ENCODE results near the gene LMBRD2.
A peak's percentile ranks its signal among the peaks of the same experiment; 100 is the strongest.
"Not testable (repeated sequence)": the region's sequence is repeated elsewhere in the genome, so short reads cannot be mapped to it uniquely, and the experiment has no call there.

Gene LMBRD2

GRCh38 chr5:36160617-36161016 lies 8.9 kb upstream of the LMBRD2 start:
- no peak for DNase-seq

DNA sequence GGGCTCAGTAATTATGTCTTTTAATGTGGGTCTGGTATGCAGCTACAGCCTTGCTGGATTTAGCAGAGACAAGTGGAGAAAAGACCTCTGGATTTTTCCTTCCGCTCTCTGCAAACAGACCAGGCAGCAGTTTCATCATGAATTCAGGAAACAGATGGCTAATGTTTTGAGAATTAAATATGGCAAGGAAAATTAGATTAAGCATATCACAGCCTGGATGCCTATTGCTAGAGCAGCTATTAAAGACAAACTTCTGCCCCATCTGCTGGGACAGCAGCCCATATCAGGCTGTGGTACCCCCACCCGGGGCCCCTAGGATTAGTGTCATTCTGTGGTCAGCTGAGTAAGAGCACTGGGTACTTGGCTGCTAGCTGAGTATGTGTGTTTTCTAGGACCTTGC lies 6.5 kb upstream of the LMBRD2 start:
- DNase-seq: no peak

- DNase-seq: no peak
Measured at GRCh38 chr5:36156619-36157018, 4.9 kb upstream of the LMBRD2 start.

GRCh38 chr5:36156121-36156601 lies 4.5 kb upstream of the LMBRD2 start:
- no peak for DNase-seq

DNA sequence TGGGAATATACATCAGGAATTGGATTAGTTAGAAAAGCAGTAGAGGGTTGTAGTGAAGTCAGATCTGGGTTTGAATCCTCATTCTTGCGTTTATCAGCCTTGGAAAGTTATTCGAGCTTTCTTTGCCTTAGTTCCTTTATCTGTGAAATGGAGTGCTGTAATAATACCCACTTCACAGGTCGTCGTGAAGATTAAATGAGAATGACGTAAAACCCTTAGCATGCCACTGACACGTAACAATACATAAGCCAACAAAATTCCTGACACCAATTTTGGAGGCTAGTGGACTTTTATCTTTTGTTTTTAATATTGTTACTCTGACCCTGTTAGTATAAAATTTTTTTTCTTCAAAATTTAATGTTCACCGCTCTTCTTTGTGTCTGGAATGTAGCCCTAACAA lies 3.6 kb upstream of the LMBRD2 start:
- DNase-seq: no peak

- DNase-seq: no peak
Measured at GRCh38 chr5:36153726-36154125, 2.0 kb upstream of the LMBRD2 start.

DNA sequence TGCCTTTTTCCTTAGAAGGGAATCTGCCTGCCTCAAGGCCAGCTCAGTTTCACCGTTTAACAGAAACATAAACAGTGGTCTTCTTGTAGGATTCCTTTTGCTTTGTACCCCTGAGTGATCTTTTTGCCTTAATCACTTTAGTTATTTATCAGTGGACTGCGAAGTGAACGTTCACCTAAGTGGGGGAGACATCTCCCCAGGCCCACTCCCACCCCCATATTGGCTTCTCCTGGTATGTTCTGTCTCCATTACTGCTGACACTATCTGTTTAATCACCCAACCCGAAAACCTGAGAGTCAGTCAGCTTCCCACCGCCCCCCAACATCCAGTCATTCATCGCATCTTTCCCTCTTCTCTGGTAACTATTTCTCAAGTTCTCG lies 1.6 kb upstream of the LMBRD2 start:
- DNase-seq: no peak

DNA sequence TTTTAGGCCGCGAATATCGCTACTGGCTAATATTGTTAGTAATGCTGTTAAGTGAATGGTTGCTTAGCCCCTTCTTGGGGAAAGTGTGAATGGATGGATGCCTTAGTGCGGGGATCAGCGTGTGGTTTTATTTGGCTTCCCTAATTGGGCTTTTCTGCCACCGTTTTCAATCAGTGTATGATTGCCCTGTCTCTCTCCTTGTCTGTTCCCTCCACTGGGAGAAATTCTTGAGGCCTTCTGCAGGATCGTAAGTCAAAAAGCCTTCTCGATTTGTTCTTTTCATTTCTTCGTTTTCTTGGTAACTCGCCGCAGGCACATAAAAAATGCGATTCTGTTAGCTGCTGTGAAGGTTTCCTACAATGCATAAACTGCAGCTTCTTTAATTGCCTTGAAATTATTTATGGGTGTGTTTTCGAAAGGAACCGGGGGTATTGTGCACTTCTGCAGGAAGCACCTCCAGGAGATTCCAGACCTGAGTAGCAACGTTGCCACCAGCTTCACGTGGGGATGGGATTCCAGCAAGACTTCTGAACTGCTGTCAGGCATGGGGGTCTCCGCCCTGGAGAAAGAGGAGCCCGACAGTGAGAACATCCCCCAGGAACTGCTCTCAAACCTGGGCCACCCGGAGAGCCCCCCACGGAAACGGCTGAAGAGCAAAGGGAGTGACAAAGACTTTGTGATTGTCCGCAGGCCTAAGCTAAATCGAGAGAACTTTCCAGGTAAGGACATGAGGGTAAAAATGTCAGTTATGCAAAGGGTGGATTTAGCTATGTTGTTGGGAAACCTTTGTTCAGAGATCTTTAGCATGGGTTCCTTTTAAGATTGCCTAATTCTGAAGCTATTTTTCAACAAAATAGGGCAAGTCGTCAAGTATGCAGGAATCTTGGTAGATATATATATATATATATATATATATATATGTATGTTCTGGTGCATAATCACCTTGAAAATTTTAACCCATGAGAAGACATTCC lies 924 bp upstream of the LMBRD2 start:
- no peak for DNase-seq

DNA sequence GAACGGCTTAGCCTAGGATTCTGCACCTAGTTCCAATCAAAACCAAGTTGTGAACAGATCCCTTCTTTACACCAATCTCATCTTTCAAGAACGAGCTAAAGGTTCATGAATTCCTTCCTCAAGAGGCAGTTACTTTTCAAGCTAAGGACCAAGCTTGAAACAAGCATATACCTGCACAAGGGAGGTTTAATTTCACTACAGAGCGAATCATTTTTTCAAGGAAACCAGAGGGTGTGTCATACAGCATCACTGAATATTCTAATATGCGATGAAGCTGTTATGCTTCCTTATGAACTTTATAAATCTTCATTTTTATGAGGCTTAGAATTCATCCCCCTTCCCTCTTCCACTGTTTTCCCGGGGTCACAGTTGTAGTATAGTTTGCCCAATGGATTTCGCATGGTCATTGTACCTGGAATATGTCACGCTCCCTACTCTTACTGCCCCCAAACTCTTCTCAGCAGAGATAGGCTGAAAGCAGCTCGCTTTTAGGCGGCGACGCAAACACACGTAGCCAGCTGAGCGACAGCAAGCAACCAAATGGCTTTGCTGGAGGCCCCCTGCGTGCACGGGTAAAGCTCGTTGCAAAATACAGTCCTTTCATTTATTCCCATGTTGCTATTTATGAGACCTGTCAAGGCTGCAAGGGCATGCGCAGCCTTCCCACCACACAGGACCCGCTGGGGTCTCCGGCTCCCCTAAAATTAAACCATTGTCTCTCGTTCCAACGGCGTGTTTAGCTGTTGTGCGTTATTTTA lies 832 bp downstream of the LMBRD2 start:
- peak; percentile 30 for DNase-seq

GRCh38 chr5:36147681-36148080 lies 4.0 kb downstream of the LMBRD2 start:
- no peak for DNase-seq

GRCh38 chr5:36146390-36146789 lies 5.3 kb downstream of the LMBRD2 start:
- DNase-seq: no peak

- DNase-seq: no peak
Measured at GRCh38 chr5:36145311-36145710, 6.4 kb downstream of the LMBRD2 start.

DNA sequence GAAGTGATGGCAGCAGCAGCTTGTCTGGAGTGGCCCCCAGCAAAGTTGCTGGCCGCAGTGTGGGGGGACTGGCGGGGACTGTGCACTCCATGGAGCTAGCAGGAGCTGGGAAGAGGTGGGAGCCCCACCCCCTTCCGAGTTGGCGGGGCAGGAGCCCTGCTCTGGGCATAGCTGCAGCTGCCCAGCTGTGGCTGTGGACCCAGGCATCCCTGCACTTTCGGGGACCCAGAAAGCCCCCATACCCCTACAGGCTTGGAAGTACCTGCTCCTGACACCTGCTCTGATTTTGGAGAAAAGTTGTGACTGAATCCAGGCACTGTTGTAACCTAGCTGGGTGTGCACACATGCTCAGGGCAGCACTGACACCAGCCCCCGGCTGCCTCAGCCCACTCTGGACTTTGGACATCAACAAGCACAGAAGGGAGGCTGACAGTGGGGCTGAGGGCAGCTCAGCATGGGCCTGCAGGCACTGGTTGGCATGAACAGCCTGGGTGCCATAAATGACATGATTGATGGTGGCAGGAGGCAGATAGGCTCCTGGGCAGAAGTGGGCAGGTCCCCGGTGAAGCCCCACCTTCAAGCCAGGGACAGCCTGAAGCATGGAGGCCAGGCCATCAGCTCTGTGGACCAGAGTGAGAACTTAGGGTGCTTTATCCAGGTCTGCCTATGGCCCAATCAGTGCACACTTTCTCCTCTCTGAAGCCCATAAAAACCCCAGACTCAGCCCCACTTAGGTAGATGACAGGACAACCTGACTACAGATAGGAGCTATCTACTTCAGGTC lies 12.6 kb downstream of the LMBRD2 start:
- DNase-seq: no peak

DNA sequence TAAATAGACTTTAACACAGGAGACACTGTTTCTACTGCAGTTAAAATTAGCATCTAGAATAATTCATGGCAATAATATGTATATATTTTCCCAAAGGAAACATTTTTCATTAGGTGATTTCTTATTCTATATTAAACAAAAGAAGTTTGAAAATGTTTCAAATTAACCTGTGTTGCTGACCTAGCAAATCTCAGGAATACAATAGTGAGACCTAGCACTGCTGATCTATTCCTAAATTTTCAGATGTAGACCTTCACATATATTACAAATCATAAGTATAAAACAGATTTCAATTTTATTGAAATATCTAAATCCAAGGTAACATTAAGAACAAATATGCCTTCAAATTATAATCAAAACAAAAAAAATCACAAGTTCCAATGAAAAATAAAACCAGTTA lies 15.1 kb downstream of the LMBRD2 start:
- no peak for DNase-seq

GRCh38 chr5:36135988-36136387 lies 15.7 kb downstream of the LMBRD2 start:
- DNase-seq: no peak

DNA sequence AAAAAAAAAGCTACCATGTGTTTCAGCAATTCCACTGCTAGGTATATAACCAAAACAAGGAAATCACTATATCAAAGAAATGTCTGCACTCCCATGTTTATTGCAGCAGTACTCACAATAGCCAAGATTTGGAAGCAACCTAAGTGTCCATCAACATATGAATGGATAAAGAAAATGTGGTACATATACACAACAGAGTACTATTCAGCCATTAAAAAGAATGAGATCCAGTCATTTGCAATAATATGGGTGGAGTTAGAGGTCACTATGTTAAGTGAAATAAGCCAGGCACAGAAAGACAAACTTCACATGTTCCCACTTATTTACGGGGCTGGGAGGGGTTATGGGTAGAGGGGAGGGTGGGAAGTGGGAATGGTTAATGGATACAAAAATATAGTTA lies 18.7 kb downstream of the LMBRD2 start:
- not testable (repeated sequence) for DNase-seq

GRCh38 chr5:36129666-36130065 lies 22.0 kb downstream of the LMBRD2 start:
- DNase-seq: not testable (repeated sequence)

GRCh38 chr5:36128795-36129194 lies 22.9 kb downstream of the LMBRD2 start:
- DNase-seq: no peak

- DNase-seq: no peak
Measured at GRCh38 chr5:36125868-36126267, 25.8 kb downstream of the LMBRD2 start.

DNA sequence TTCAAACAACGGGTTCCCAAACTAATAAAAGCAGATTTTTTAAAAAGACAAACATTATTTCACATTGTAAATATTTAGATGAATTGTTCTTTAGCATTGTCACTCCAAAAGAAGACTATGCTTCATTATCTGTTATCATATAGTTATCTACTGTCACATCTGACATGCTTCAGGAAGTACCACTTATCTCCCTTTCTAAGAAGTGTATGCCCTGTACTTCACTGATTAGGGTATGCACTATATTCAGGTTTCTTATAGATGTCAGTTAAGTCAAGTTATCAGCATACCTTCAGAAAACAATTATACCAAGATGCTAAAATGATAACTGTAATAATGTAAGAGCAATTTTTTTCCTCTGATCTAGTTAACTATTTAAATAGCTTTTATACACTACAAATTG lies 40.4 kb downstream of the LMBRD2 start:
- no peak for DNase-seq

DNA sequence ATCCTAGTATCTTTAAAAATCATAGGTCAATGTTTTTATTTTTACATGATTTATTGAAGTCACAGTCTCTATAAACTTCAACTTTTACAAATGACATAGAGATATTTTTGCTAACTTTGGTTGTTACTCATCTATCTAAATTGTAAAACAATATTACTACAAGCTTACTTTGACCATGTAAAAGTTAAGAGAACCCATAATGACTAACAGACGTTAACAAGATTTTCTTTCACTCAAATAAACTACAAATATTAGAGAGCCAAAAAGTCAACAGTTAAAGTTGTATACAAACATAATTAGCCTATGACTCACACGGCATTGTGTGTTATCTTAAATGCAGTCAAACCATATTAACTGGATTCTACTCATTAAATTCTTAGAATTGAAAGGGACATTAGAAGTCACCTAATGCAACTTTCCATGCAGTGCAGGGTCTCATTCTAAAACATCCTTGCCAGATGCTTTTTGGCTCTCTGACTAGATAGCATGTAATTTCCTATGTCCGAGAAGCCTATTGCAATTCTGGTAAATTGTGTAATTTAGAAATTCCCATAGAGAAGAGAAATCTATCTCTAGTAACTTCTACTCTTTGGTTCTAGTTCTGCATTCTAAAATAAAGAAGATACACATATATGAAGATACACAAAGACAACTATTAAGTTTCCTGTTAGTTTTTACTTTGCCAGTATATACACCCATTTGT lies 42.8 kb downstream of the LMBRD2 start:
- DNase-seq: no peak

GRCh38 chr5:36105819-36106218 lies 45.9 kb downstream of the LMBRD2 start:
- no peak for DNase-seq

GRCh38 chr5:36099748-36100147 lies 51.9 kb downstream of the LMBRD2 start:
- no peak for DNase-seq
